Choroid plexus epithelial cell (primary cell): ENCODE data around the gene CXCR2.
"Not testable (repeated sequence)": the region's sequence is repeated elsewhere in the genome, so short reads cannot be mapped to it uniquely, and the experiment has no call there.

Experiments used
- DNase-seq: peaks from one replicate; pipeline ENCODE4 v3.0.0-alpha.2; 2010; ENCODE audit warnings: low read depth
- H3K4me3 ChIP-seq: 2 replicates; pipeline ENCODE4 v1.5.1; 2011; ENCODE audit warnings: low read depth, mild to moderate bottlenecking, control low read depth, low read length, moderate library complexity
- TF ChIP-seq, protein P1 (sequence below): conservative IDR thresholded peaks from 2 replicates; pipeline ENCODE4 v1.5.1; 2011; ENCODE audit warnings: low read depth, mild to moderate bottlenecking, control low read depth, inconsistent platforms, low read length, moderate library complexity

Gene CXCR2

DNA sequence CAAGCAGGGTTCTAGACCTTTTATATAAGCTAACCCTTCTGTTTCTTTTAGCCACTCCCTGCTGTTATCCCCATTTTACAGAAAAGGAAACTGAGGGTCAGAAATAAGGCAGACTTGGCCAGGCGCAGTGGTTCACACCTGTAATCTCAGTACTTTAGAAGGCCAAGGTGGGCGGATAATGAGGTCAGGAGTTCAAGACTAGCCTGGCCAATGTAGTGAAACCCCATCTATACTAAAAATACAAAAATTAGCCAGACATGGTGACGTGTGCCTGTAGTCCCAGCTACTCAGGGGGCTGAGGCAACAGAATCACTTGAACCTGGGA is 42.5 kb upstream of the CXCR2 start:
- TF ChIP-seq, protein P1, sequence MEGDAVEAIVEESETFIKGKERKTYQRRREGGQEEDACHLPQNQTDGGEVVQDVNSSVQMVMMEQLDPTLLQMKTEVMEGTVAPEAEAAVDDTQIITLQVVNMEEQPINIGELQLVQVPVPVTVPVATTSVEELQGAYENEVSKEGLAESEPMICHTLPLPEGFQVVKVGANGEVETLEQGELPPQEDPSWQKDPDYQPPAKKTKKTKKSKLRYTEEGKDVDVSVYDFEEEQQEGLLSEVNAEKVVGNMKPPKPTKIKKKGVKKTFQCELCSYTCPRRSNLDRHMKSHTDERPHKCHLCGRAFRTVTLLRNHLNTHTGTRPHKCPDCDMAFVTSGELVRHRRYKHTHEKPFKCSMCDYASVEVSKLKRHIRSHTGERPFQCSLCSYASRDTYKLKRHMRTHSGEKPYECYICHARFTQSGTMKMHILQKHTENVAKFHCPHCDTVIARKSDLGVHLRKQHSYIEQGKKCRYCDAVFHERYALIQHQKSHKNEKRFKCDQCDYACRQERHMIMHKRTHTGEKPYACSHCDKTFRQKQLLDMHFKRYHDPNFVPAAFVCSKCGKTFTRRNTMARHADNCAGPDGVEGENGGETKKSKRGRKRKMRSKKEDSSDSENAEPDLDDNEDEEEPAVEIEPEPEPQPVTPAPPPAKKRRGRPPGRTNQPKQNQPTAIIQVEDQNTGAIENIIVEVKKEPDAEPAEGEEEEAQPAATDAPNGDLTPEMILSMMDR = no peak
- DNase-seq = no peak
- H3K4me3 ChIP-seq = no peak overlapping the region

DNA sequence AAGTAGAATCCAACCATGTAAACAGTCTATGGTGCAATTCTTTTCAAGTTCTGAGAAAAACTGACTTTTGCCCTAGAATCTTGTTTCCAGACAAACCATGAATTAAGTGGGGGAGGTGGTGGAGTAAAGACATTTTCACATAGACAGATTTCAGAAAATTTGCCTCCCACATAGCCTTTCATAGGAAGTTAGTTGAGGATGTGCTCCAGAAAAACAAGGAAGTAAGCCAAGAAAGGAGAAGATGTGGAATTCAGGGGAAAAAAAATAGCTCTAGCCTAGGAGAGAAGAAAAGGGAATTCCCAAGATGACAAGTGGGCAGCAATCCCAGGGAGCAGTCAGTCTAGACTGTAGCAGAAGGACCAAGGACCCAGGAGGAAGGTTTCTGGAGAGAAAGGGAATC is 39.4 kb upstream of the CXCR2 start:
- TF ChIP-seq, protein P1 = no peak
- no peak for DNase-seq

DNA sequence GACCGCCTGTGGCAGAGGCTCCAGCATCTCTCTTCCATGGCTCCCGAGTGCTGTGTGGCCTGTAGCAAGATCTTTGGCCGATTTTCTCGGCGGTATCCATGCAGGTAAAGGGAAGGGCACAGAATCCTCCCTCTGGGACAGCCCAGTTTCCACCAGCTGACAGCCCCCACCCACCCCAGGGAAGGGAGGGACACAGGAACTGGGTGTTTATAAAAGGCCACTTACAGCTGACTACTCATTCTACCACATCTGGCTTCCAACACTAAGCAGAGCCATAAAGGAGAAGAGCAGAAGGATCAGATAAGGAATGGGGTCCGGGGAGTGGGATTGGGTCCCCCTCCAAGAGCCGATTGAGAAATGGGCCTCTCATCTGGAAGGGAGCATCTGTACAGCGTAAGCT is 36.6 kb upstream of the CXCR2 start:
- DNase-seq = no peak

More for the DNA sequence above, 39.4 kb upstream of the CXCR2 start:
- H3K4me3 ChIP-seq = no peak overlapping the region

DNA sequence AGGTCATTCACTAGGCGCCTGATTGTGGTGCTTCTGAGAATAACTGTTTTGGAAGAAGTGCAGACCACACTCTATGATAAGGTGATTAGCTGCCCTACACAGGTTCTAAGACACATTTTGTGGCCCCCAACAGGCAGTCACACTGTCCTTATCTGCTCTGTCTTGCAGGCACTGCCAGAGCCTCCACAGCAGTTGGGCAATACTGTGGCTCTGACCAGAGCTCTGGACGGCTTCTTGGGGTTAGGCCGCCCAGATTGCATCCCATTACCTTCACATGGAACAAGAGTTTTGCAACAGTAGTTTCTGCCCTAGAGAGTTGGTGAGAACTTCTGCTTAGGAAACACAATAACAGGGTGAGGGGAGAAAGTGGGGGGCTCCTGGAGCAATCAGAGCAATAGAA is 34.1 kb upstream of the CXCR2 start:
- no peak overlapping the region for H3K4me3 ChIP-seq

More for the DNA sequence above, 36.6 kb upstream of the CXCR2 start:
- H3K4me3 ChIP-seq = no peak overlapping the region
- TF ChIP-seq, protein P1 = no peak

DNA sequence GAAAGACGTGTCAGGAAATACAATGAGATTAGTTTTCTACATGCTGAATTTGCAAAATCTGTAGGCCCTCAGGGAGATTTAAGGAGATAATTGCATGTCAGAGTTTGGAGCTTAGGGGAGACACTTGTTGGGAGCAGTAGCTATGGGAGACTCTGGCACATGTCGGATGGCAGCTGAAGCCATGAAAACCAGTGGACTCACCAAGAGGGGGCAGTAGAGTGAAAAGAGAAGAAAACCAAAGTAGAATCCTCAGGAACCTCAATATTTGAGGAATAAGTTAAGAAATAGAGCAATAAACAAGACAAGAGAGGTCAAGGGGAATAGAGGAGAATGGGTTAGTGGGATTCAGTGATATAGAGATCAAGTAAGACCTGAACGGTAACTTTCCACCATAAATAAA is 31.9 kb upstream of the CXCR2 start:
- TF ChIP-seq, protein P1 = peak; percentile 24
- no peak overlapping the region for H3K4me3 ChIP-seq
- no peak for DNase-seq

More for the DNA sequence above, 34.1 kb upstream of the CXCR2 start:
- TF ChIP-seq, protein P1 = no peak
- DNase-seq = no peak

DNA sequence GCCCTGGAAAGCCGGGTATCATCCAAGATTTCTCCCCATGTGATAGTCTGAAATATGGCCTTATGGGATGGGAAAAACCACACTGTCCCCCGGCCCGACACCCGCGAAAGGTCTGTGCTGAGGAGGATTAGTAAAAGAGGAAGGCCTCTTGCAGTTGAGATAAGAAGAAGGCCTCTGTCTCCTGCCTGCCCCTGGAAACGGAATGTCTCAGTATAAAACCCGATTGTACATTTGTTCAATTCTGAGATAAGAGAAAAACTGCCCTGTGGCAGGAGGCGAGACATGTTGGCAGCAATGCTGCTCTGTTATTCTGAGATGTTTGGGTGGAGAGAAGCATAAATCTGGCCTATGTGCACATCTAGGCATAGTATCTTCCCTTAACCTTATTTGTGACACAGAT is 30.0 kb upstream of the CXCR2 start:
- no peak overlapping the region for H3K4me3 ChIP-seq
- no peak for DNase-seq
- TF ChIP-seq, protein P1 = no peak

DNA sequence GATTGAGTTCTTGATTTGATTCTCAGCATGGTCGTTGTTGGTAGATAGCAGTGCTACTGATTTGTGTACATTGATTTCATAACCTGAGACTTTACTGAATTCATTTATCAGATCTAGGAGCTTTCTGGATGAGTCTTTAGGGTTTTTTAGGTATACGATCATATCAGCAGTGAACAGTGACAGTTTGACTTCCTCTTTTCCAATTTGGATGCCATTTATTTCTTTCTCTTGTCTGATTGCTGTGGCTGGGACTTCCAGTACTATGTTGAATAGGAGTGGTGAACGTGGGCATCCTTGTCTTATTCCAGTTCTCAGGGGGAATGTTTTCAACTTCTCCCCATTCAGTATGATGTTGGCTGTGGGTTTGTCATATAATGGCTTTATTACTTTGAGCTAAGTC is 27.9 kb upstream of the CXCR2 start:
- no peak overlapping the region for H3K4me3 ChIP-seq
- TF ChIP-seq, protein P1 = no peak
- no peak for DNase-seq

DNA sequence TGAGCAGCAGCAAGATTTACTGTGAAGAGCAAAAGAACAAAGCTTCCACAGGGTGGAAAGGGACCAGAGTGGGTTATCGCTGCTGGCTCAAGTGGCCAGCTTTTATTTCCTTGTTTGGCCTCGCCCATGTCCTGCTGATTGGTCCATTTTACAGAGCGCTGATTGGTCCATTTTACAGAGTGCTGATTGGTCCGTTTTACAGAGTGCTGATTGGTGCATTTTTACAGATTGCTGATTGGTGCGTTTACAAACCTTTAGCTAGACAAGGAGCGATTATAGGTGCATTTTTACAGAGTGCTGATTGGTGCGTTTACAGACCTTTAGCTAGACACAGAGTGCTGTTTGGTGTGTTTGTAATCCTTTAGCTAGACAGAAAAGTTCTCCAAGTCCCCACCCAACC is 17.0 kb upstream of the CXCR2 start:
- not testable (repeated sequence) for DNase-seq, H3K4me3 ChIP-seq

DNA sequence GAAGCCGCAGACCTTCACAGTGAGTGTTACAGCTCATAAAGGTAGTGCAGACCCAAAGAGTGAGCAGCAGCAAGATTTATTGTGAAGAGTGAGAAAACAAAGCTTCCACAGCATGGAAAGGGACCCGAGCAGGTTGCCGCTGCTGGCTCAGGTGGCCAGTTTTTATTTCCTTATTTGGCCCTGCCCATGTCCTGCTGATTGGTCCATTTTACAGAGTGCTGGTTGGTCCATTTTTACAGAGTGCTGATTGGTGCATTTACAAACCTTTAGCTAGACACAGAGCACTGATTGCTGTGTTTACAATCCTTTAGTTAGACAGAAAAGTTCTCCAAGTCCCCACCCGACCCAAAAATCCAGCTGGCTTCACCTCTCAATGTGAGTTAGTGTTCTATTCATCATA is 4.0 kb upstream of the CXCR2 start:
- not testable (repeated sequence) for DNase-seq, H3K4me3 ChIP-seq

DNA sequence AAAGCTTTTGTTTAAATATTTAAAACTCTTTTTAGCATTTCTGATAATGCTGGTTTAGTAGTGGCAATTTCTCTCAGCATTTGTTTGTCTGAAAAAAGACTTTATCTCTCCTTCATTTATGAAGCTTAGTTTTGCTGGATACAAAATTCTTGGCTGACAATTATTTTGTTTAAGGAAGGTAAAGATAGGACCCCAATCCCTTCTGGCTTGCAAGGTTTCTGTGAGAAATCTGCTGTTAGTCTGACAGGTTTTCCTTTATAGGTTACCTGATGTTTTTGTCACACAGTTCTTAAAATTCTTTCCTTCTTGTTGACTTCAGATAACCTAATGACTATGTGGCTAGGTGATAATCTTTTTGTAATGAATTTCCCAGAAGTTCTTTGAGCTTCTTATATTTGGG is 3.5 kb upstream of the CXCR2 start:
- DNase-seq, H3K4me3 ChIP-seq: not testable (repeated sequence)
